Keratinocyte (primary cell): ENCODE data around the gene PRKCH. TPM values are rescaled to one million over a fixed set of nuclear protein-coding genes. Genes with fewer than 3 reads are reported as not detected.

Source experiments
- DNase-seq: peaks from one replicate; pipeline ENCODE4 v3.0.0-alpha.2; 2011; ENCODE audit warnings: low read depth, missing footprints, low spot score
- FAIRE-seq: peaks from 2 replicates; lab custom pipeline; 2011; peaks lifted over from hg19 to GRCh38; lab: Jason Lieb, UNC
- H2AFZ ChIP-seq: 2 replicates; pipeline ENCODE4 v1.6.0; 2012; ENCODE audit warnings: low read length, control low read depth, inconsistent platforms; ENCODE audit not compliant: control insufficient read depth
- H3K27ac ChIP-seq: 2 replicates; pipeline ENCODE4 v1.5.1; 2011; ENCODE audit warnings: low read length; ENCODE audit not compliant: control insufficient read depth, insufficient read depth
- H3K27me3 ChIP-seq: 3 replicates; pipeline ENCODE4 v1.6.0; 2011; ENCODE audit warnings: low read length; ENCODE audit not compliant: control insufficient read depth, insufficient read depth; ENCODE audit errors: extremely low read depth
- H3K36me3 ChIP-seq, 2 experiments: 2 replicates in 1 of 2; 3 replicates in 1 of 2; pipeline ENCODE4 v1.5.1; 2011; ENCODE audit warnings: low read length in 2 of 2, mild to moderate bottlenecking in 1 of 2; ENCODE audit not compliant: control insufficient read depth in 2 of 2, insufficient read depth in 2 of 2; ENCODE audit errors: extremely low read depth in 1 of 2
- H3K4me1 ChIP-seq: 3 replicates; pipeline ENCODE4 v1.5.1; 2011; ENCODE audit warnings: low read length; ENCODE audit not compliant: control insufficient read depth, insufficient read depth; ENCODE audit errors: extremely low read depth
- H3K4me2 ChIP-seq: 3 replicates; pipeline ENCODE4 v1.6.0; 2011; ENCODE audit warnings: low read depth, low read length; ENCODE audit not compliant: control insufficient read depth, insufficient read depth; ENCODE audit errors: extremely low read depth
- H3K4me3 ChIP-seq, 3 experiments: fragments of 200-600 bp in 1 of 3; sonication (generic) in 1 of 3; 2 replicates in 2 of 3; 3 replicates in 1 of 3; pipeline ENCODE4 v1.5.1; 2011 to 2016; ENCODE audit warnings: low read length in 3 of 3, mild to moderate bottlenecking in 3 of 3, control low read depth in 2 of 3, inconsistent platforms in 1 of 3, low read depth in 1 of 3, mixed read lengths in 1 of 3, mixed run types in 1 of 3, moderate library complexity in 1 of 3; ENCODE audit not compliant: control insufficient read depth in 2 of 3, insufficient read depth in 2 of 3; ENCODE audit errors: extremely low read depth in 1 of 3
- H3K79me2 ChIP-seq: 2 replicates; pipeline ENCODE4 v1.6.0; 2012; ENCODE audit warnings: low read length; ENCODE audit not compliant: control insufficient read depth, insufficient read depth
- H3K9ac ChIP-seq: 3 replicates; pipeline ENCODE4 v1.6.0; 2011; ENCODE audit warnings: low read length; ENCODE audit not compliant: control insufficient read depth, insufficient read depth; ENCODE audit errors: extremely low read depth
- H3K9me1 ChIP-seq: 3 replicates; pipeline ENCODE4 v1.6.0; 2011; ENCODE audit warnings: low read length; ENCODE audit not compliant: control insufficient read depth, insufficient read depth; ENCODE audit errors: extremely low read depth
- H3K9me3 ChIP-seq: 2 replicates; pipeline ENCODE4 v1.5.1; 2012; ENCODE audit warnings: low read depth, low read length; ENCODE audit not compliant: control insufficient read depth
- H4K20me1 ChIP-seq: 3 replicates; pipeline ENCODE4 v1.6.0; 2011; ENCODE audit warnings: low read length; ENCODE audit not compliant: control insufficient read depth, insufficient read depth; ENCODE audit errors: extremely low read depth
- CTCF ChIP-seq, 3 experiments: IDR thresholded peaks in 1 of 3; conservative IDR thresholded peaks in 1 of 3; optimal IDR thresholded peaks in 1 of 3; 2 replicates in 2 of 3; 3 replicates in 1 of 3; pipeline versions ENCODE3 to v1.5.1; 2011; ENCODE audit warnings: low read length in 3 of 3, mild to moderate bottlenecking in 3 of 3, moderate library complexity in 2 of 3, control low read depth in 1 of 3, inconsistent platforms in 1 of 3; ENCODE audit not compliant: insufficient read depth in 2 of 3; ENCODE audit errors: extremely low read depth in 1 of 3
- EZH2 ChIP-seq: IDR thresholded peaks from one replicate; pipeline ENCODE4 v1.6.1; 2012; ENCODE audit warnings: inconsistent platforms, mild to moderate bottlenecking, low read length, moderate library complexity
- dilution Hi-C: fragments of 300-500 bp; cut with MboI; formaldehyde crosslinking; loops from one replicate; pipeline ENCODE4 v1.7.0; 2020; ENCODE audit warnings: low sequenced_read_pairs; ENCODE audit not compliant: extremely low pct_ligation_motif_present
- polyA plus RNA-seq, 5 experiments: library from polyadenylated mRNA; depleted of rRNA in 3 of 5; stranded (reverse) in 3 of 5; stranded (forward) in 1 of 5; unstranded in 1 of 5; fragments of >200 nt; gene quantifications; 1 replicate in 1 of 5; 2 replicates in 3 of 5; 3 replicates in 1 of 5; pipeline versions ENCODE4 v1.2.1 to v1.2.3, GENCODE V29; 2011 to 2012; ENCODE audit warnings: missing spikeins in 2 of 5, low read depth in 1 of 5, low replicate concordance in 1 of 5

PRKCH gene
- polyA plus RNA-seq, 1 donor (not counting 4 experiments of a cell fraction or from before 2014, with no cell fraction given) = 13.7 TPM

GRCh38 chr14:61438497-61438859 lies 117.1 kb downstream of the PRKCH start:
- dilution Hi-C loops = no loop called here
- Histone ChIP-seq H3K9me1 (peaks cover 3% of the 10 kb centered on the region), H3K4me2 (peak overlapping the region; percentile 81), H3K9me3 (no peaks in the 10 kb centered on the region), H3K9ac (no peak overlapping the region), H3K4me1 (peaks cover 14% of the 10 kb centered on the region), H3K4me3 (no peak overlapping the region), H3K27me3 (no peaks in the 10 kb centered on the region), H3K27ac (peak overlapping the region; percentile 48), H3K36me3 (no peaks in the 10 kb centered on the region), H3K79me2 (no peaks in the 10 kb centered on the region), H2AFZ (no peak overlapping the region), H4K20me1 (no peaks in the 10 kb centered on the region)
- TF ChIP-seq CTCF (optimal IDR thresholded peaks at IDR 0.05 in 1 of 3, IDR thresholded peaks at IDR 0.05 in 1 of 3, conservative IDR thresholded peaks at IDR 0.05 in 1 of 3; ENCODE audit: extremely low read depth in 1 of 3, insufficient read depth in 2 of 3, low read length in 3 of 3) (no peak), EZH2 (no peak)
- DNase-seq (no peak), FAIRE-seq (no peak)

GRCh38 chr14:61438860-61439765 lies 117.7 kb downstream of the PRKCH start:
- Histone ChIP-seq H3K27ac (peak overlapping the region; percentile 48), H3K27me3 (no peaks in the 10 kb centered on the region), H3K36me3 (peaks cover 0 to under 1% of the 10 kb centered on the region in 2 experiments), H3K9me3 (no peaks in the 10 kb centered on the region), H3K79me2 (no peaks in the 10 kb centered on the region), H2AFZ (peak overlapping the region; percentile 46), H4K20me1 (no peaks in the 10 kb centered on the region), H3K4me2 (peak overlapping the region; percentile 81), H3K9ac (peak overlapping the region; percentile 18), H3K4me3 (peak overlapping the region in 2 of 3 experiments; percentile 16 to 26), H3K4me1 (peaks cover 14% of the 10 kb centered on the region), H3K9me1 (peaks cover 3% of the 10 kb centered on the region)
- FAIRE-seq = peak; percentile 64
- dilution Hi-C loops = no loop called here
- no peak for DNase-seq
- TF ChIP-seq CTCF (optimal IDR thresholded peaks at IDR 0.05 in 1 of 3, IDR thresholded peaks at IDR 0.05 in 1 of 3, conservative IDR thresholded peaks at IDR 0.05 in 1 of 3; ENCODE audit: extremely low read depth in 1 of 3, insufficient read depth in 2 of 3, low read length in 3 of 3) = no peak
- no peak for TF ChIP-seq EZH2
